Chondrocyte (in vitro differentiated cells): ENCODE data around the gene DENND1A. TPM values are rescaled to one million over a fixed set of nuclear protein-coding genes. Genes with fewer than 3 reads are reported as not detected.

Source experiments
- DNase-seq: peaks from one replicate; pipeline ENCODE4 v3.0.0; 2021; ENCODE audit warnings: mixed read lengths, low spot score
- H3K27ac Mint-ChIP-seq: one replicate; pipeline ENCODE4 v1.8.0; 2021; ENCODE audit warnings: mild to moderate bottlenecking, moderate library complexity, mixed read lengths; ENCODE audit not compliant: unreplicated experiment
- H3K27me3 Mint-ChIP-seq: 2 replicates; pipeline ENCODE4 v1.8.0; 2021; ENCODE audit warnings: low read depth, mixed read lengths
- H3K36me3 Mint-ChIP-seq: 2 replicates; pipeline ENCODE4 v1.8.0; 2021; ENCODE audit warnings: low read depth, mixed read lengths
- H3K4me1 Mint-ChIP-seq: 2 replicates; pipeline ENCODE4 v1.8.0; 2021; ENCODE audit warnings: low read depth, mild to moderate bottlenecking, mixed read lengths
- H3K4me3 Mint-ChIP-seq: one replicate; pipeline ENCODE4 v1.8.0; 2021; ENCODE audit warnings: mild to moderate bottlenecking, moderate library complexity, mixed read lengths; ENCODE audit not compliant: unreplicated experiment
- H3K9me3 Mint-ChIP-seq: 2 replicates; pipeline ENCODE4 v1.8.0; 2021; ENCODE audit warnings: low read depth, mixed read lengths
- CTCF ChIP-seq: fragments of 200-600 bp; sonication (generic); IDR thresholded peaks from 2 replicates; pipeline ENCODE4 v1.5.0; 2021; ENCODE audit warnings: antibody characterized with exemption, mild to moderate bottlenecking, moderate library complexity
- total RNA-seq: library from RNA; stranded (reverse); gene quantifications from 3 replicates; pipeline ENCODE4 v1.2.1, GENCODE V29; 2021

Gene DENND1A
- total RNA-seq, 1 donor from 2014 or later = 15.3 TPM

GRCh38 chr9:123349691-123350480 lies 580.0 kb downstream of the DENND1A start:
- H3K27ac Mint-ChIP-seq = no peak overlapping the region
- no peak for DNase-seq
- H3K4me1 Mint-ChIP-seq = peaks cover 11% of the 10 kb centered on the region
- H3K36me3 Mint-ChIP-seq = no peaks in the 10 kb centered on the region
- H3K4me3 Mint-ChIP-seq = no peak overlapping the region
- H3K27me3 Mint-ChIP-seq = peaks cover 12% of the 10 kb centered on the region
- TF ChIP-seq CTCF = peak; percentile 97
- H3K9me3 Mint-ChIP-seq = no peaks in the 10 kb centered on the region

- no peak for TF ChIP-seq CTCF
- Mint-ChIP-seq H3K36me3 (no peaks in the 10 kb centered on the region), H3K27ac (no peak overlapping the region), H3K27me3 (peaks cover 9% of the 10 kb centered on the region), H3K9me3 (no peaks in the 10 kb centered on the region), H3K4me1 (peaks cover 9% of the 10 kb centered on the region), H3K4me3 (no peak overlapping the region)
- DNase-seq = no peak
Observed at GRCh38 chr9:123349033-123349432, 580.9 kb downstream of the DENND1A start.

GRCh38 chr9:123348317-123348992 lies 581.5 kb downstream of the DENND1A start:
- no peak for TF ChIP-seq CTCF
- Mint-ChIP-seq H3K4me3 (no peak overlapping the region), H3K27ac (no peak overlapping the region), H3K9me3 (no peaks in the 10 kb centered on the region), H3K4me1 (peaks cover 8% of the 10 kb centered on the region), H3K36me3 (no peaks in the 10 kb centered on the region), H3K27me3 (peaks cover 8% of the 10 kb centered on the region)
- no peak for DNase-seq

- DNase-seq = no peak
- Mint-ChIP-seq H3K4me3 (no peak overlapping the region), H3K27ac (no peak overlapping the region), H3K9me3 (no peaks in the 10 kb centered on the region), H3K4me1 (peaks cover 10% of the 10 kb centered on the region), H3K27me3 (peaks cover 3% of the 10 kb centered on the region), H3K36me3 (no peaks in the 10 kb centered on the region)
- TF ChIP-seq CTCF = no peak
Observed at GRCh38 chr9:123347289-123348060, 582.5 kb downstream of the DENND1A start.

GRCh38 chr9:123346826-123347225 lies 583.1 kb downstream of the DENND1A start:
- no peaks in the 10 kb centered on the region for H3K9me3 Mint-ChIP-seq
- peaks cover 10% of the 10 kb centered on the region for H3K4me1 Mint-ChIP-seq
- TF ChIP-seq CTCF = no peak
- H3K4me3 Mint-ChIP-seq = no peak overlapping the region
- H3K27me3 Mint-ChIP-seq = no peaks in the 10 kb centered on the region
- H3K27ac Mint-ChIP-seq = no peak overlapping the region
- DNase-seq = no peak
- H3K36me3 Mint-ChIP-seq = no peaks in the 10 kb centered on the region
